ENCODE results near the gene ECHDC3. TPM values are rescaled to one million over a fixed set of nuclear protein-coding genes. Genes with fewer than 3 reads are reported as not detected.

The ECHDC3 gene
- polyA plus RNA-seq, 1 donor, result 11.0 TPM

DNA sequence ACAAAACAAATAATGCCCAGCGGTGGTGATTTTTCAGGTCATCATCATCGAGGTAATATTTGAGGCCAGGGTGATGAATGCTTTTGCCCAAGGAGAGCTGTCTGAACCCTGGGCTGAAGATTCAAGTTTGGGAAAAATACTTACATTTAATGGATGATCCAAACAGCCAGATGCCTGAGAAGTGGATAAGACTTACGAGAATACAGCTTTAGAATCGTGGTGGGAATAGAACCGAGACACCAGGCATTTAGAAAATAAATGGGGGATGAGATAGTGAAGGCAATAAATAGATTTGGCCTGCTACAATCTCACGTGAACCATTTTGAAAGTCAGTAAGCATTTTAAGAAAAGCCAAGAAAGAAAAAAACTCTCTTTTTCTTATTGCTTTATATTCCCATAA lies 68.8 kb downstream of the ECHDC3 start:
- DNase-seq, result no peak

- no peak for DNase-seq
These were observed 71.0 kb downstream of the ECHDC3 start for GRCh38 chr10:11813177-11813576.

Other genes starting within 250 kb of the ECHDC3 start
- gene USP6NL, start 130.7 kb upstream of the ECHDC3 start, polyA plus RNA-seq (ENCODE audit: insufficient read length), result 30.0 TPM
- 4.0 TPM for gene PROSER2, start 81.0 kb downstream of the ECHDC3 start, polyA plus RNA-seq (ENCODE audit: insufficient read length)